Endodermal cell (in vitro differentiated cells): ENCODE data around the gene MDM1. TPM values are rescaled to one million over a fixed set of nuclear protein-coding genes. Genes with fewer than 3 reads are reported as not detected.
A peak's percentile ranks its signal among the peaks of the same experiment; 100 is the strongest.

Experiments used
- DNase-seq: peaks from one replicate; pipeline ENCODE4 v3.0.0-alpha.2; 2017
- H3K27ac ChIP-seq: 2 replicates; pipeline ENCODE4 v1.5.1; 2013; ENCODE audit warnings: mild to moderate bottlenecking, low read depth, low read length, moderate library complexity
- H3K27me3 ChIP-seq: 2 replicates; pipeline ENCODE4 v1.6.1; 2013; ENCODE audit warnings: mild to moderate bottlenecking, low read length, moderate library complexity; ENCODE audit not compliant: insufficient read depth, control insufficient read depth, poor library complexity, severe bottlenecking
- H3K36me3 ChIP-seq: 2 replicates; pipeline ENCODE4 v1.7.0; 2013; ENCODE audit warnings: mild to moderate bottlenecking, low read length, moderate library complexity; ENCODE audit not compliant: control insufficient read depth, insufficient read depth
- H3K4me1 ChIP-seq: one replicate; pipeline ENCODE4 v1.7.0; 2013; ENCODE audit warnings: low read length; ENCODE audit not compliant: control insufficient read depth, insufficient read depth
- H3K4me3 ChIP-seq: 2 replicates; pipeline ENCODE4 v1.5.1; 2013; ENCODE audit warnings: mild to moderate bottlenecking, low read length, moderate library complexity
- H3K9ac ChIP-seq: 2 replicates; pipeline ENCODE4 v1.6.1; 2013; ENCODE audit warnings: mild to moderate bottlenecking, low read length, moderate library complexity; ENCODE audit not compliant: poor library complexity, severe bottlenecking; ENCODE audit errors: extremely low read depth
- H3K9me3 ChIP-seq: 2 replicates; pipeline ENCODE4 v1.6.1; 2013; ENCODE audit warnings: mild to moderate bottlenecking, low read length, moderate library complexity; ENCODE audit not compliant: control insufficient read depth
- H3K27ac Mint-ChIP-seq: 2 replicates; pipeline ENCODE4 v1.8.0; 2020; ENCODE audit warnings: mixed read lengths
- H3K27me3 Mint-ChIP-seq: 2 replicates; pipeline ENCODE4 v1.8.0; 2021; ENCODE audit warnings: mild to moderate bottlenecking, mixed read lengths; ENCODE audit not compliant: insufficient read depth
- H3K36me3 Mint-ChIP-seq: 2 replicates; pipeline ENCODE4 v1.8.0; 2020; ENCODE audit warnings: low read depth, mixed read lengths
- H3K4me1 Mint-ChIP-seq: 2 replicates; pipeline ENCODE4 v1.8.0; 2020; ENCODE audit warnings: mixed read lengths
- H3K4me3 Mint-ChIP-seq: 2 replicates; pipeline ENCODE4 v1.8.0; 2020; ENCODE audit warnings: mild to moderate bottlenecking, moderate library complexity, mixed read lengths
- H3K9me3 Mint-ChIP-seq: 2 replicates; pipeline ENCODE4 v1.8.0; 2020; ENCODE audit warnings: mild to moderate bottlenecking, mixed read lengths
- CTCF ChIP-seq: fragments of 200-600 bp; sonication (generic); conservative IDR thresholded peaks from 2 replicates; pipeline ENCODE4 v1.5.0; 2021; ENCODE audit warnings: antibody characterized with exemption, mild to moderate bottlenecking
- WGBS, 2 experiments: methylation state at CpG; one replicate each; pipeline versions ENCODE4 v1.1.5 to v1.1.7; 2013; ENCODE audit warnings: missing lambda C conversion rate in 2 of 2, mixed read lengths in 1 of 2; ENCODE audit not compliant: insufficient coverage in 1 of 2, insufficient read length in 1 of 2; 5-methylcytosine and 5-hydroxymethylcytosine counted together
- long read RNA-seq, 4 experiments: library from polyadenylated mRNA in 2 of 4; library from RNA in 1 of 4; library from capped mRNA in 1 of 4; stranded (forward) in 3 of 4; unstranded in 1 of 4; transcript quantifications; one replicate each; pipeline ENCODE4 v2.0.0, GENCODE V29; 2020 to 2021; ENCODE audit warnings: inconsistent platforms in 1 of 4
- polyA plus RNA-seq, 2 experiments: library from polyadenylated mRNA; stranded (reverse); fragments of 50-300 nt; gene quantifications; one replicate each; pipeline ENCODE4 v1.2.3, GENCODE V29; 2013
- total RNA-seq, 2 donors: library from RNA; stranded (reverse); fragmentation: NEBNext Ultra II Directional in 1 of 2; extraction: Animal tissue kit (Norgen Biotek cat#: 25700) in 1 of 2; gene quantifications; 2 replicates in 1 of 2; 3 replicates in 1 of 2; pipeline ENCODE4 v1.2.1, GENCODE V29; 2021

Gene MDM1
- 10 to 100 TPM; 20.2 to 21.2 TPM for total RNA-seq
- 19.6 TPM for polyA plus RNA-seq (2013, experiment 1 of 2)
- polyA plus RNA-seq (2013, experiment 2 of 2) = 19.4 TPM
- long read RNA-seq, experiment 1, partial matches to known transcripts = 3 of 7 reads
- long read RNA-seq, experiment 1, other reads (novel, unspliced or antisense) = 3 of 7 reads
- long read RNA-seq, experiment 2, transcript MDM1-201 (14 exons, 2,918 nt) = major isoform, 11 of 33 reads
- long read RNA-seq, experiment 2, partial matches to known transcripts = 3 of 33 reads
- long read RNA-seq, experiment 2, other reads (novel, unspliced or antisense) = 16 of 33 reads
- long read RNA-seq, experiment 3, transcript MDM1-201 (14 exons, 2,918 nt) = major isoform, 31 of 92 reads
- long read RNA-seq, experiment 3, transcript MDM1-205 (3 exons, 2,170 nt) = minor isoform, 15 of 92 reads
- long read RNA-seq, experiment 3, transcript MDM1-203 (3 exons, 2,718 nt) = minor isoform, 7 of 92 reads
- long read RNA-seq, experiment 3, partial matches to known transcripts = 8 of 92 reads
- long read RNA-seq, experiment 3, other reads (novel, unspliced or antisense) = 31 of 92 reads
- long read RNA-seq, experiment 4, transcript MDM1-201 (14 exons, 2,918 nt) = major isoform, 6 of 10 reads
- long read RNA-seq, experiment 4, partial matches to known transcripts = 3 of 10 reads
- long read RNA-seq, experiment 4, other reads (novel, unspliced or antisense) = 1 of 10 reads

DNA sequence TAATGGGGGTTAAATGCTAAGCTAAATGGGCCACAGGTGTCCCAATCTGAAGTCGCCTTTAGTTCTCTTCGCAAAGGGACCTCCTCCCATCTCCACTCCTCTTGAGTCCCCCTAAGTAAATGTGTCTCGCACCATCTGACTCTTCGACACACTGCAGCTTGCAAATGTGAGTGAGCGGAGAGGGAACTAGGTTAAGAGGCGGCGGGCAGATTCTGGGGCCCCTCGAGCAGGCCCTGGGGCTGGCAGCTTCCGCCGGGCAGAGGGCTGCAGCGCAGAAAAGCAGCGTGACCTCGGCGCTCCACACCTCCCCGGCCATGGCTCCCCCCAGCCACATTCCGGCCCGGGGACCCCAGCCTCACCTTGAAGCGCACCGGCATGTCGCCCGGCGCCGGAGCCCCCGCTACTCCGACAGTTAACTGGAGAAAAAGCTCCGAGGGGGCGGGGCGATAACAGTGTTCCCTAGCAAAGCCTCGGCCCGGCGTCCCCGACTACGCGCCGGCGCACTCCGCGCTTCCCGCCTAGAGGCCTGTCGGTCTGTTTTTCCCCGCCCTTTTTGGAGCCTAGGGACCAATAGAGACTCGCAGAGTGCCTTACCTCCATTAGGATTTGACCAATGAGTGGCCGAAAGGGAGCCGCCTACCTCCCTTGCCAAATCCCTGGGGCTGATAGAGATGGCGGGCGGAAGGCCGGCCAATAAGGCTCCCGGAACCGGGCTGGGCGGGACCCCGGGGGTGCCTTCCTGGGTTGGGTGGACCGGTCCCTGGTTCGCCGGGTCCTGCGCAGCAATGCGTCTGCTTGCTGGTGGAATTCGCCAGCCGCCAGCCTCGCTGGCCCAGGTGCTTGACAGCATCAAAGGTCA is at the start of gene MDM1:
MDM1 (minus strand) TSS at position 494 of the 859 bp plus-strand sequence; CDS start at position 377, 117 bp downstream.
- WGBS, 2 experiments = 0% methylated on average over 22 to 59 of the region's 59 CpGs

GRCh38 chr12:68381476-68382219 is 49.5 kb upstream of the MDM1 start:
- no peaks in the 10 kb centered on the region for H3K9me3 Mint-ChIP-seq
- Histone ChIP-seq H3K9ac (no peak overlapping the region), H3K4me1 (no peaks in the 10 kb centered on the region), H3K4me3 (no peak overlapping the region), H3K27me3 (no peaks in the 10 kb centered on the region), H3K27ac (no peak overlapping the region), H3K9me3 (no peaks in the 10 kb centered on the region), H3K36me3 (no peaks in the 10 kb centered on the region)
- H3K4me1 Mint-ChIP-seq = peaks cover 9% of the 10 kb centered on the region
- no peaks in the 10 kb centered on the region for H3K36me3 Mint-ChIP-seq
- no peaks in the 10 kb centered on the region for H3K27me3 Mint-ChIP-seq
- WGBS, 2 experiments = 81 to 85% methylated on average over 3 to 6 of the region's 6 CpGs
- no peak for DNase-seq
- no peak for TF ChIP-seq CTCF
- H3K4me3 Mint-ChIP-seq = no peak overlapping the region
- no peak overlapping the region for H3K27ac Mint-ChIP-seq

More for the DNA sequence above, at the start of gene MDM1:
- Mint-ChIP-seq H3K36me3 (peaks cover 8% of the 10 kb centered on the region), H3K27me3 (peaks cover 3% of the 10 kb centered on the region), H3K4me3 (peak within 1 kb of the TSS; percentile 75), H3K4me1 (peaks cover 35% of the 10 kb centered on the region), H3K9me3 (no peaks in the 10 kb centered on the region), H3K27ac (peak within 1 kb of the TSS; percentile 85)
- Histone ChIP-seq H3K4me3 (peak within 1 kb of the TSS; percentile 89), H3K9me3 (no peaks in the 10 kb centered on the region), H3K36me3 (no peaks in the 10 kb centered on the region), H3K4me1 (peaks cover 9% of the 10 kb centered on the region), H3K27me3 (no peaks in the 10 kb centered on the region), H3K27ac (no peak within 1 kb of the TSS), H3K9ac (peak within 1 kb of the TSS; percentile 44)
- no peak for TF ChIP-seq CTCF
- DNase-seq = peak; percentile 100
